ENCODE data around the gene OR2W1.

OR2W1 gene

DNA sequence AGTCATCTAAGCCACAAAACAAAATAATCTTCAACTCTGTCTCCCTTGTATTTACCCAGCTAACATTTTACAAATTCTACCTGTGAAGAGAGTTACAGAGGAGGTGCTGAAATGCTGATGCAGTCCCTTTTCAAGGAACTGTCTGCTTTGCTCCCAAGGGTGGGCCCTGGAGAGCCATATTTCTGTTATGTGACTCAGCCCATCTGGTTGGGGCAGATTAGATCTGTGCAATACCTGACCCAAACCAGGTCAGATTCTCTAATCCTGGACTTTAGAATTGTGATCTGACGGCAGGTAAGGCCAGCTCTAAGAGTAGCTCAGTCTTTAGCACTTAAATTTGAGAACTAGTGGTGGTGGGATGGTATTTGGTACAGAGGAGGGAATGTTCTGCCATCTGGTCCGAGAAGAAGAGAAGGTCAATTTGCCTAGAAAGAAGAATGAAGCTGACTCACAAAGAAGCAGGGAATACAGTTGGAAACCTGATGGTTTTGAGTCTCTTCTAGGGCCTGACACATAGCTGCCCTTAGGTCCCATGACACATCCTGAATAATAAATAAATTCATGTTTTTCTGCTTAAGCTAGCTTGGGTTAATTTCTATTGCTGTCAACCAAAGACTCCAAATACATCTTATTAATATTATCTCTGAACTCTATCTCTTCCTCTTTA is 48.0 kb downstream of the OR2W1 start:
- DNase-seq: no peak
- no peak for ATAC-seq

DNA sequence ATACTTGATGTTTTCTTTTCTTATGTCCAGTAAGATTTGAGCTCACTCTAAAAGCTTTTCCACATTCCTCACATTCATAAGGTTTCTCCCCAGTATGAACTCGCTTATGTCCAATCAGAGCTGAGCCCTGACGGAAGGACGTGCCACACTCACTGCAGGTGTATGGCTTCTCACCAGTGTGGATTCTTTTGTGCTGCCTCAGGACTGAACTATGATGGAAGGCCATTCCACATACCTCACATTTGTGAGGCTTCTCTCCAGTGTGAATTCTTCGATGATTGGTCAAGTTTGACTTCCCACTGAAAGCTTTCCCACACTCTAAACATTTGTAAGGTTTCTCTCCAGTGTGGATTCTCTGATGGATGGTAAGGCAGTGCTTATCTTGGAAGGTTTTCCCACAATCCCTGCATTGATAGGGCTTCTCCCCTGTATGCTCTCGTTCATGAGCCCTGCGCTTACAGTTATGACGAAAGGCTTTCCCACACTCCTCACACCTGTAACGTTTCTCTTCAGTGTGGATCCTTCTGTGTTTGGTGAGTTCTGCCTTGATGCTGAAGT is 49.8 kb downstream of the OR2W1 start:
- DNase-seq: no peak
- ATAC-seq: no peak

Measured in stimulated activated naive CD8-positive, alpha-beta T cell treated with anti-CD3 and anti-CD28 coated beads, Interleukin-15, Interleukin-2, amounts not matched to agents 100 U/mL and 50 U/mL, for 24 hours (primary cell).